Activated T-helper 2 cell treated with anti-CD3 and anti-CD28 coated beads, Interferon-gamma antibody, Interleukin-2, Interleukin-4, amounts not matched to agents 10 μg/mL and 5 μg/mL and 100 μg/mL, durations not matched to agents 14 hours and 24 hours and 36 hours (primary cell): ENCODE data around the gene STRN3. TPM values are rescaled to one million over a fixed set of nuclear protein-coding genes. Genes with fewer than 3 reads are reported as not detected.
"Not testable (repeated sequence)": the region's sequence is repeated elsewhere in the genome, so short reads cannot be mapped to it uniquely, and the experiment has no call there.

Source experiments
- DNase-seq: peaks from one replicate; pipeline ENCODE4 v3.0.0; 2021; ENCODE audit warnings: low spot score
- H3K27ac Mint-ChIP-seq: one replicate; pipeline ENCODE4 v1.8.0; 2021; ENCODE audit warnings: mixed read lengths
- H3K27me3 Mint-ChIP-seq: one replicate; pipeline ENCODE4 v1.8.0; 2021; ENCODE audit warnings: low read depth, mixed read lengths
- H3K36me3 Mint-ChIP-seq: one replicate; pipeline ENCODE4 v1.8.0; 2021; ENCODE audit warnings: low read depth, mixed read lengths
- H3K4me1 Mint-ChIP-seq: one replicate; pipeline ENCODE4 v1.8.0; 2021; ENCODE audit warnings: low read depth, mixed read lengths
- H3K4me3 Mint-ChIP-seq: one replicate; pipeline ENCODE4 v1.8.0; 2021; ENCODE audit warnings: low read depth, mild to moderate bottlenecking, moderate library complexity, mixed read lengths
- H3K9me3 Mint-ChIP-seq: one replicate; pipeline ENCODE4 v1.8.0; 2021; ENCODE audit warnings: mixed read lengths
- intact Hi-C: fragments of 100-400 bp; cut with micrococcal nuclease; formaldehyde crosslinking; loops from one replicate; pipeline ENCODE4 v1.15.1; 2023
- total RNA-seq: library from RNA; stranded (reverse); gene quantifications from 2 replicates; pipeline ENCODE4 v1.2.3, GENCODE V29; 2022

STRN3 gene
- total RNA-seq, 1 donor from 2014 or later = 26.2 TPM

DNA sequence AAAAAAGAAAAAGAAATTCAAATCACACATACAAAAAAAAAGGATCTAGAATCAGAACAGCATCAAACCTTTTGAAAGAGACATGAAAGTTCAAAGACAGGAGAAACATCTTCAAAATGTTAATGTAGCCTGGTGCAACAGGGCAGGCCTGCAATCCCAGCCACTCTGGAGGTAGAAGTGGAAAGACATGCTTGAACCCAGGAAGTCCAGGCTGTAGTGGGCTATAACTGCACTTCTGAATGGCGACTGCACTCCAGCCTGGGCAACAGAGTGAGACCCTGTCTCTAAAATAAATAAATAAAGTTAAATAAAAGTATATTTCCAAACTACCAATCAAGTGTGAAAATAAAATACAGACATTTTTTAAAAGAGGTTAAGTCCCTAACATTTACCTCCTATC, 19.5 kb downstream of the STRN3 start:
- Mint-ChIP-seq H3K27me3 (no peaks in the 10 kb centered on the region), H3K4me3 (no peak overlapping the region), H3K27ac (no peak overlapping the region), H3K4me1 (peaks cover 8% of the 10 kb centered on the region), H3K36me3 (peaks cover 26% of the 10 kb centered on the region), H3K9me3 (no peaks in the 10 kb centered on the region)
- no peak for DNase-seq
- intact Hi-C loops = no loop called here

- H3K27ac Mint-ChIP-seq, H3K27me3 Mint-ChIP-seq, DNase-seq, H3K4me3 Mint-ChIP-seq, intact Hi-C loops, H3K4me1 Mint-ChIP-seq: not testable (repeated sequence)
- H3K9me3 Mint-ChIP-seq = peaks cover 20% of the 10 kb centered on the region
- H3K36me3 Mint-ChIP-seq = peaks cover 52% of the 10 kb centered on the region
These were observed 22.2 kb downstream of the STRN3 start for GRCh38 chr14:31004007-31004406.

DNA sequence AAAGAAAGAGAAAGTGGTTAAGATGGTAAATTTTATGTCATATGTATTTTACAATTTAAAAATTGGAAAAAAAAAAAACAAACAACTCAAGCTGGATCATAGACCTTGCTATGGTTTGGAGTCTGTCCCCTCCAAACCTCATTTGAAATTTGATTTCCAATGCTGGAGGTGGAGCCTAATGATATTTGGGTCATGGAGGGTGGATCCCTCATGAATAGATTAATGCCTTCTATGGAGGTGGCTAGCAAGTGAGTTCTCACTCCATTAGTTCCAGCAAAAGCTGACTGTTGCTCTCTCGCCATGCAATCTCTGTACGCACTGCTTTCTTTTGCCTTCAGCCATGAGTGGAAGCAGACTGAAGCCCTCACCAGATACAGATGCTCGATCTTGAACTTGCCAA, 22.9 kb downstream of the STRN3 start:
- Mint-ChIP-seq H3K27ac (no peak overlapping the region), H3K36me3 (peaks cover 59% of the 10 kb centered on the region), H3K9me3 (peaks cover 27% of the 10 kb centered on the region), H3K27me3 (no peaks in the 10 kb centered on the region), H3K4me3 (no peak overlapping the region), H3K4me1 (peaks cover 8% of the 10 kb centered on the region)
- intact Hi-C loops = no loop called here
- no peak for DNase-seq

DNA sequence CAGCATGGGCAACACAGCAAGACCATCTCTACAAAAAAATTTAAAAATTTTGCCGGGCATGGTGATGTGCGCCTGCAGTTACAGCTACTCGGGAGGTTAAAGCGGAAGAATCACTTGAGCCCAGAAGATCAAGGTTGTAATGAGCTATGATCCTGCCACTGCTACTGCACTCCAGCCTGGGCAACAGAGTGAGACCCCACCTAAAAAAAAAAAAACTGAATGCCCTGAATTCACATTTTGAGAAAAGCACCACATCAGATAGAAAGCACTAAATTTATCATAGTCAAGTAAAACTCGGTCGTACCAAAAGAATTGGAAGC, 24.9 kb downstream of the STRN3 start:
- DNase-seq = no peak
- H3K27me3 Mint-ChIP-seq = no peaks in the 10 kb centered on the region
- H3K36me3 Mint-ChIP-seq = peaks cover 69% of the 10 kb centered on the region

DNA sequence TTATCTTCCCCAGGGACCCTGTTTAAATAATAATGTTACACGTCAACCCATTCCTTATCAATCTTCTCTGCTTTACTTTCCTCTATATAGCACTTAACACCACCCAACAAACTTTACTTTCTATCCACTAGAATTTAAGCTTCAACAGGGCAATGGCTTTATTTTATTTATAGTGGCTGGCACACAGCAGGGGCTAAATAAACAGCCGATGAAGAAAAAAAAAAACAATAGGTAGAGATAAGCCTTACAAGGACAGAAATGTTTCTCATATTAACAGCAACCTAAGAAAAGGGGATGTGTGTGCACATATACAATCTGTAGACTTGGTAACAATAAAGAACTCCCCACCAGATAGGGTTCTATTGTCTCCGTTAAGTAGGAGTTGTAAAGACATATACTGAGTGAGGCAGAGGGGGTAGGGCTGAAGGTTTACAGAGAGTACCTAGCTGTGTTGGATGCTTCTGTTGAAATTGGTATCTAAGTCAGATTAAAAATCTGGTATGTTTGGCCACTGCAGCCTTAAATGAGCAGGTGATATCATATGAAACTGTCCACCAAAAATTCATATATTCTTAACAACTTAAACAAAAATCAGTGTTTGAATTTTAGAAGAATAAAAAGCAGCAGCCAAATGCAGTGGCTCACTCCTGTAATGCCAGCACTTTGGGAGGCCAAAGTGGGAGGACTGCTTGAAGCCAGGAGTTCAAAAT, 25.4 kb downstream of the STRN3 start:
- DNase-seq = no peak
- Mint-ChIP-seq H3K4me3 (no peak overlapping the region), H3K27me3 (no peaks in the 10 kb centered on the region), H3K4me1 (peaks cover 10% of the 10 kb centered on the region), H3K9me3 (peaks cover 37% of the 10 kb centered on the region), H3K36me3 (peaks cover 69% of the 10 kb centered on the region), H3K27ac (no peak overlapping the region)
- intact Hi-C loops = no loop called here

More for the DNA sequence above, 24.9 kb downstream of the STRN3 start:
- Mint-ChIP-seq H3K27ac (no peak overlapping the region), H3K4me1 (peaks cover 6% of the 10 kb centered on the region), H3K4me3 (no peak overlapping the region), H3K9me3 (peaks cover 37% of the 10 kb centered on the region)
- intact Hi-C loops = no loop called here

DNA sequence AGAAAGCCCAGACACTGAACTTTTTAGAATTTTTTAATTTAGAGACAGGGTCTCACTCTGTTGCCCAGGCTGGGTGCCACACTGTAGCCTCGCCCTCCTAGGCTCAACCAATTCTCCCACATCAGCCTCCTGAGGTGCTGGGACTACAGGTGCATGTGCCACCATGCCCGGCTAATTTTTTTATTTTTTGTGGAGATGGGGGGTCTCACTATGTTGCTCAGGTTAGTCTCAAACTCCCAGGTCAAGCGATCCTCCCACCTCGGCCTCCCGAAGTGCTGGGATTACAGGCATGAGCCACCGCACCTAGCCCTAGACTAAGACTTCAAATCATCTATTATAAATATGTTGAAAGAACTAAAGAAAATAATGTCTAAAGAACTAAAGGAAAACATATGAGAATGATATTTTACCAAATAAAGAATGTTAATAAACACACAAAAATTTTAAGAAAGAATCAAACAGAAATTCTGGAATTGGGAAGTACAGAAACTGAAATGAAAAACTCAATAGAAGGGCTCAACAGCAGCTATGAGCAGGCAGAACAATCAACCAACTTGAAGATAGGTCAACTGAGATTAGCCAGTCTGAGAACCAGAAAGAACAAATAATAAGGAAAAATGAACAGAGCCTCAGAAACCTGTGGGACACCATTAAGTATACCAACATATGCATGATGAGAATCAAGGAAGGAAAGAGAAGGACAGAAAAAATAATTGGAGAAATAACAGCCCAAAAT, 27.0 kb downstream of the STRN3 start:
- H3K4me1 Mint-ChIP-seq = peaks cover 20% of the 10 kb centered on the region
- H3K27me3 Mint-ChIP-seq = no peaks in the 10 kb centered on the region
- intact Hi-C loops = no loop called here
- H3K4me3 Mint-ChIP-seq = no peak overlapping the region
- H3K27ac Mint-ChIP-seq = no peak overlapping the region
- DNase-seq = no peak
- peaks cover 60% of the 10 kb centered on the region for H3K36me3 Mint-ChIP-seq
- peaks cover 37% of the 10 kb centered on the region for H3K9me3 Mint-ChIP-seq

GRCh38 chr14:30998100-30998706, 28.0 kb downstream of the STRN3 start:
- H3K27me3 Mint-ChIP-seq = no peaks in the 10 kb centered on the region
- peaks cover 56% of the 10 kb centered on the region for H3K36me3 Mint-ChIP-seq
- intact Hi-C loops = no loop called here
- H3K4me1 Mint-ChIP-seq = peaks cover 18% of the 10 kb centered on the region
- H3K9me3 Mint-ChIP-seq = peaks cover 37% of the 10 kb centered on the region
- H3K4me3 Mint-ChIP-seq = no peak overlapping the region
- DNase-seq = no peak
- H3K27ac Mint-ChIP-seq = no peak overlapping the region

GRCh38 chr14:30996892-30997659, 29.1 kb downstream of the STRN3 start:
- DNase-seq = no peak
- Mint-ChIP-seq H3K27ac (no peak overlapping the region), H3K9me3 (peaks cover 37% of the 10 kb centered on the region), H3K27me3 (no peaks in the 10 kb centered on the region), H3K36me3 (peaks cover 52% of the 10 kb centered on the region), H3K4me1 (peaks cover 15% of the 10 kb centered on the region), H3K4me3 (no peak overlapping the region)
- intact Hi-C loops = no loop called here

DNA sequence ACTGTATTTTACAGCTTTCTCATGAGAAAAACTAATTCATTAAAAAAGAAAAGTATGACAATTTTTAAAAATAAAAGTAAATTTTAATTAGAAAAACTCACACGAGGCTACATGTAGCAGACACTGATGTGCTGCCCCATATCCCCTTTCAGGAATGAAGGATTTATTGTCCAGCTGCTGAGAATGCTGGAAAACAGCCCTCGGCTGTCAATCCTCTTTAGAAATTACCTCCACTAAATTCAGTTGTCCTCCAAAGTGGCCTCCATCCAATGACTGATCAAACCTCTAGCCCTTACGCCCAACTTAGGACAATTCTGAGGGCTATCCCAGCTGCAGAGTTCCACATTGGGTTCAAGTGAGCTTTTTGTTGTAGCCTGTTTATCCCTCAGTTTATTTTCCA, 30.5 kb downstream of the STRN3 start:
- Mint-ChIP-seq H3K9me3 (peaks cover 32% of the 10 kb centered on the region), H3K27ac (no peak overlapping the region), H3K27me3 (no peaks in the 10 kb centered on the region), H3K4me1 (peaks cover 19% of the 10 kb centered on the region), H3K4me3 (no peak overlapping the region), H3K36me3 (peaks cover 40% of the 10 kb centered on the region)
- DNase-seq = no peak
- intact Hi-C loops = no loop called here

- Mint-ChIP-seq H3K9me3 (peaks cover 27% of the 10 kb centered on the region), H3K27ac (peak overlapping the region; percentile 3), H3K4me3 (no peak overlapping the region), H3K4me1 (peaks cover 19% of the 10 kb centered on the region), H3K27me3 (no peaks in the 10 kb centered on the region), H3K36me3 (peaks cover 33% of the 10 kb centered on the region)
- intact Hi-C loops = no loop called here
- DNase-seq = no peak
These were observed 31.2 kb downstream of the STRN3 start for GRCh38 chr14:30994681-30995620.

DNA sequence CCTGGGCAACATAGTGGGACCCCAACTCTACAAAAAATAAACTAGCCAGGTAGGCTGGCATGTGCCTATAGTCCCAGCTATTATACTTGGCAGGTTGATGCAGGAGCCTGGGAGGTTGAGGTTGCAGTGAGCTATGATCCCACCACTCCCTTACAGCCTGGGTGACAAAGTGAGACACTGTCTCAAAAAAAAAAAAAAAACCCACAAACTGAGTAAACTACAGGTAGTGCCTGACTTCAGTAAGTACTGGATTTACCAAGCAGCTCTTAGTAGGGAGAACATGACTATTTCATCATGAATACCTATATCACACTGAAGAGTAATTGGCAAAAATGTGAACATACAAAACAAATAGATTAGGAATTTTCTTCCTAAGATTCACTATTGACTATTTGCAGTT, 33.1 kb downstream of the STRN3 start:
- intact Hi-C loops = no loop called here
- peaks cover 8% of the 10 kb centered on the region for H3K9me3 Mint-ChIP-seq
- H3K4me3 Mint-ChIP-seq = no peak overlapping the region
- H3K4me1 Mint-ChIP-seq = peaks cover 19% of the 10 kb centered on the region
- peaks cover 14% of the 10 kb centered on the region for H3K36me3 Mint-ChIP-seq
- no peak overlapping the region for H3K27ac Mint-ChIP-seq
- no peak for DNase-seq
- no peaks in the 10 kb centered on the region for H3K27me3 Mint-ChIP-seq

- Mint-ChIP-seq H3K27ac (no peak overlapping the region), H3K27me3 (no peaks in the 10 kb centered on the region), H3K4me1 (peaks cover 17% of the 10 kb centered on the region)
These were observed 34.8 kb downstream of the STRN3 start for GRCh38 chr14:30991408-30991807.

More at GRCh38 chr14:30991408-30991807, 34.8 kb downstream of the STRN3 start:
- no peak for DNase-seq
- H3K36me3 Mint-ChIP-seq = no peaks in the 10 kb centered on the region
- intact Hi-C loops = no loop called here
- H3K4me3 Mint-ChIP-seq = no peak overlapping the region
- H3K9me3 Mint-ChIP-seq = no peaks in the 10 kb centered on the region
